Keratinocyte (primary cell): ENCODE measurements around the gene OSTF1.

Experiments
- CTCF ChIP-seq, 3 experiments: IDR thresholded peaks in 1 of 3; conservative IDR thresholded peaks in 1 of 3; optimal IDR thresholded peaks in 1 of 3; 2 replicates in 2 of 3; 3 replicates in 1 of 3; pipeline versions ENCODE3 to v1.5.1; 2011; ENCODE audit warnings: low read length in 3 of 3, mild to moderate bottlenecking in 3 of 3, moderate library complexity in 2 of 3, control low read depth in 1 of 3, inconsistent platforms in 1 of 3; ENCODE audit not compliant: insufficient read depth in 2 of 3; ENCODE audit errors: extremely low read depth in 1 of 3
- EZH2 ChIP-seq: IDR thresholded peaks from one replicate; pipeline ENCODE4 v1.6.1; 2012; ENCODE audit warnings: inconsistent platforms, mild to moderate bottlenecking, low read length, moderate library complexity

GRCh38 chr9:75083188-75083970 lies 4.9 kb upstream of the OSTF1 start:
- TF ChIP-seq CTCF (optimal IDR thresholded peaks at IDR 0.05 in 1 of 3, IDR thresholded peaks at IDR 0.05 in 1 of 3, conservative IDR thresholded peaks at IDR 0.05 in 1 of 3; ENCODE audit: extremely low read depth in 1 of 3, insufficient read depth in 2 of 3, low read length in 3 of 3) (peak; percentile 15 to 53 (median 20)), EZH2 (no peak)
